D721Med (cell line): ENCODE results near the gene TUBGCP5.
"Not testable (repeated sequence)": the region's sequence is repeated elsewhere in the genome, so short reads cannot be mapped to it uniquely, and the experiment has no call there.

ENCODE experiments used
- DNase-seq: peaks from one replicate; pipeline ENCODE4 v3.0.0; 2011; ENCODE audit warnings: low spot score; ENCODE audit not compliant: insufficient read length
- FAIRE-seq: peaks from 2 replicates; lab custom pipeline; 2011; peaks lifted over from hg19 to GRCh38; lab: Jason Lieb, UNC
- CTCF ChIP-seq: IDR thresholded peaks from 2 replicates; pipeline ENCODE4 v1.5.1; 2012; ENCODE audit warnings: mild to moderate bottlenecking, control low read depth; ENCODE audit not compliant: insufficient read depth; ENCODE audit errors: missing control alignments

The TUBGCP5 gene

GRCh38 chr15:23039143-23039916 lies at the start of gene TUBGCP5:
Gene TUBGCP5, minus strand, starts transcription at chr15:23039569. Its CDS starts 26 bp downstream, at chr15:23039543.
- DNase-seq, result peak; percentile 85
- no peak for TF ChIP-seq CTCF
- no peak for FAIRE-seq

- FAIRE-seq, result no peak
- no peak for TF ChIP-seq CTCF
- DNase-seq, result no peak
Observed at GRCh38 chr15:23083115-23083514, 43.7 kb upstream of the TUBGCP5 start.

GRCh38 chr15:23081996-23082737 lies 42.8 kb upstream of the TUBGCP5 start:
- not testable (repeated sequence) for DNase-seq, FAIRE-seq

- FAIRE-seq (no peak), DNase-seq (no peak)
- TF ChIP-seq CTCF, result no peak
Observed at GRCh38 chr15:23081271-23081670, 41.9 kb upstream of the TUBGCP5 start.

- DNase-seq, result no peak
- no peak for FAIRE-seq
- TF ChIP-seq CTCF, result no peak
Observed at GRCh38 chr15:23079766-23080165, 40.4 kb upstream of the TUBGCP5 start.

GRCh38 chr15:23075927-23076326 lies 36.6 kb upstream of the TUBGCP5 start:
- DNase-seq (no peak), FAIRE-seq (no peak)
- TF ChIP-seq CTCF, result no peak

- no peak for DNase-seq
- TF ChIP-seq CTCF, result no peak
- FAIRE-seq, result no peak
Observed at GRCh38 chr15:23074684-23075083, 35.3 kb upstream of the TUBGCP5 start.
